HL-60 (cell line): ENCODE measurements around the gene ETHE1.
"Not testable (repeated sequence)": the region's sequence is repeated elsewhere in the genome, so short reads cannot be mapped to it uniquely, and the experiment has no call there.

Source experiments
- DNase-seq, 2 experiments: peaks; one replicate each; pipeline ENCODE4 v3.0.0-alpha.2; 2010 to 2020; ENCODE audit warnings: low read depth in 1 of 2, low spot score in 1 of 2
- H3K27ac ChIP-seq: fragments of 250-450 bp; sonication (Bioruptor Pico); replicated peaks from 2 replicates; pipeline ENCODE4 v1.5.1; 2020; ENCODE audit warnings: mild to moderate bottlenecking, moderate library complexity
- H3K27me3 ChIP-seq: fragments of 250-450 bp; sonication (Bioruptor Pico); 2 replicates; pipeline ENCODE4 v1.5.1; 2021; ENCODE audit warnings: mild to moderate bottlenecking, moderate library complexity; ENCODE audit not compliant: insufficient read depth, poor library complexity, severe bottlenecking
- H3K4me3 ChIP-seq: replicated peaks from 2 replicates; pipeline ENCODE4 v1.5.1; 2011; ENCODE audit warnings: mild to moderate bottlenecking, control low read depth, low read length; ENCODE audit not compliant: insufficient read depth
- GABPA ChIP-seq: IDR thresholded peaks from 2 replicates; pipeline ENCODE4 v1.6.1; 2012; ENCODE audit warnings: low read depth
- POLR2AphosphoS5 ChIP-seq: IDR thresholded peaks from 2 replicates; pipeline ENCODE4 v1.6.1; 2012; ENCODE audit warnings: low read depth
- SPI1 ChIP-seq: IDR thresholded peaks from 2 replicates; pipeline ENCODE4 v1.6.1; 2012; ENCODE audit warnings: low read depth, mild to moderate bottlenecking, borderline replicate concordance
- TF ChIP-seq, protein P1 (sequence below): IDR thresholded peaks from one replicate; pipeline ENCODE4 v1.5.1; 2011; ENCODE audit warnings: low read length, control low read depth, inconsistent platforms; ENCODE audit not compliant: insufficient read depth
- TF ChIP-seq, protein P2 (sequence below): IDR thresholded peaks from 2 replicates; pipeline ENCODE4 v1.6.1; 2012; ENCODE audit warnings: low read depth; ENCODE audit not compliant: insufficient replicate concordance

Gene ETHE1

DNA sequence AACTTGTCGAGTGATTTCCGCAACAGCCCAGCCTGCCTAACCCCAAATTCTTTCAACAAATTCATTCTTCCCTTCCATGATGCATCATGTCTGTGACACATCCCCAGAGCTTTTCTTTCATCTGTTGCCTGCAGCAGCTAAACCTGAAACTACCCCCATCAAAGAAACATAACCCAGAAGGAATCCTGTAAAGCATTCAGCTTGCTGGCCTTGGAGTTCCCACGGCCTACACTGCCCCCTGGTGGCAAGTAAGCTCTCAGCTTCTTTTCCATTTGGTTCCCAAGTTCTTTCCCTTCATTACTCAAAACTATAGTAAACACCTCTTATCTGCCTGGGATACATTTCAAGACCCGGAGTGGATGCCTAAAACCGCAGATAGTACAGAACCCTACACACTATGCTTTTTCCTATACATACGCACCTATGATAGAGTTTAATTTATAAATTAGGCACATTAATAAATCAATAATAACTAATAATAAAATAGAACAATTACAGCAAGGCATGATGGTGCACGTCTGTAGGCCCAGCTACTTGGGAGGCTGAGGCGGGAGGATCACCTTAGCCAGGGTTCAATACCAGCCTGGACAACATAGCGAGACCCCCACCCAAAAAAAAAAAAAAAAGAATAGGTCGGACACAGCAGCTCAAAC is 7.4 kb downstream of the ETHE1 start:
- TF ChIP-seq, protein P1, sequence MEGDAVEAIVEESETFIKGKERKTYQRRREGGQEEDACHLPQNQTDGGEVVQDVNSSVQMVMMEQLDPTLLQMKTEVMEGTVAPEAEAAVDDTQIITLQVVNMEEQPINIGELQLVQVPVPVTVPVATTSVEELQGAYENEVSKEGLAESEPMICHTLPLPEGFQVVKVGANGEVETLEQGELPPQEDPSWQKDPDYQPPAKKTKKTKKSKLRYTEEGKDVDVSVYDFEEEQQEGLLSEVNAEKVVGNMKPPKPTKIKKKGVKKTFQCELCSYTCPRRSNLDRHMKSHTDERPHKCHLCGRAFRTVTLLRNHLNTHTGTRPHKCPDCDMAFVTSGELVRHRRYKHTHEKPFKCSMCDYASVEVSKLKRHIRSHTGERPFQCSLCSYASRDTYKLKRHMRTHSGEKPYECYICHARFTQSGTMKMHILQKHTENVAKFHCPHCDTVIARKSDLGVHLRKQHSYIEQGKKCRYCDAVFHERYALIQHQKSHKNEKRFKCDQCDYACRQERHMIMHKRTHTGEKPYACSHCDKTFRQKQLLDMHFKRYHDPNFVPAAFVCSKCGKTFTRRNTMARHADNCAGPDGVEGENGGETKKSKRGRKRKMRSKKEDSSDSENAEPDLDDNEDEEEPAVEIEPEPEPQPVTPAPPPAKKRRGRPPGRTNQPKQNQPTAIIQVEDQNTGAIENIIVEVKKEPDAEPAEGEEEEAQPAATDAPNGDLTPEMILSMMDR: peak; percentile 78
- TF ChIP-seq, protein P2, sequence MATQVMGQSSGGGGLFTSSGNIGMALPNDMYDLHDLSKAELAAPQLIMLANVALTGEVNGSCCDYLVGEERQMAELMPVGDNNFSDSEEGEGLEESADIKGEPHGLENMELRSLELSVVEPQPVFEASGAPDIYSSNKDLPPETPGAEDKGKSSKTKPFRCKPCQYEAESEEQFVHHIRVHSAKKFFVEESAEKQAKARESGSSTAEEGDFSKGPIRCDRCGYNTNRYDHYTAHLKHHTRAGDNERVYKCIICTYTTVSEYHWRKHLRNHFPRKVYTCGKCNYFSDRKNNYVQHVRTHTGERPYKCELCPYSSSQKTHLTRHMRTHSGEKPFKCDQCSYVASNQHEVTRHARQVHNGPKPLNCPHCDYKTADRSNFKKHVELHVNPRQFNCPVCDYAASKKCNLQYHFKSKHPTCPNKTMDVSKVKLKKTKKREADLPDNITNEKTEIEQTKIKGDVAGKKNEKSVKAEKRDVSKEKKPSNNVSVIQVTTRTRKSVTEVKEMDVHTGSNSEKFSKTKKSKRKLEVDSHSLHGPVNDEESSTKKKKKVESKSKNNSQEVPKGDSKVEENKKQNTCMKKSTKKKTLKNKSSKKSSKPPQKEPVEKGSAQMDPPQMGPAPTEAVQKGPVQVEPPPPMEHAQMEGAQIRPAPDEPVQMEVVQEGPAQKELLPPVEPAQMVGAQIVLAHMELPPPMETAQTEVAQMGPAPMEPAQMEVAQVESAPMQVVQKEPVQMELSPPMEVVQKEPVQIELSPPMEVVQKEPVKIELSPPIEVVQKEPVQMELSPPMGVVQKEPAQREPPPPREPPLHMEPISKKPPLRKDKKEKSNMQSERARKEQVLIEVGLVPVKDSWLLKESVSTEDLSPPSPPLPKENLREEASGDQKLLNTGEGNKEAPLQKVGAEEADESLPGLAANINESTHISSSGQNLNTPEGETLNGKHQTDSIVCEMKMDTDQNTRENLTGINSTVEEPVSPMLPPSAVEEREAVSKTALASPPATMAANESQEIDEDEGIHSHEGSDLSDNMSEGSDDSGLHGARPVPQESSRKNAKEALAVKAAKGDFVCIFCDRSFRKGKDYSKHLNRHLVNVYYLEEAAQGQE: no peak
- no peak overlapping the region for H3K27ac ChIP-seq
- DNase-seq: peak; percentile 52 to 73
- no peak overlapping the region for H3K4me3 ChIP-seq
- H3K27me3 ChIP-seq: no peaks in the 10 kb centered on the region

DNA sequence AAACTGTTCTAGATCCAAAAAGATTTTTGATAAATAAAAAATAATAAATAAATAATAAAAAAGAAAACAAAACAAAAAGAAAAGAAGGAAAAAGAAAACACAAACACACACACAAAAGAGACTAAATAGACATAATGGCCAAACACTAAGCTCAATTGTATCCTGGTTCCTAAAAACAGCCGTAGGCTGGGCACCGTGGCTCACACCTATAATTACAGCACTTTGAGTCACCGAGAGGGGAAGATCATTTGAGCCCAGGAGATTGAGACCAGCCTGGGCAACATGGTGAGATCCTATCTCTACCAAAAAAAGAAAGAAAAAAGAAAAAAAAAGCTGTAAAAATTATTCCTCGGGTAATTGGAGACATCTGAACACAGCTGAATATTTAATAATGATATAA is 8.9 kb downstream of the ETHE1 start:
- Histone ChIP-seq H3K4me3 (no peak overlapping the region), H3K27ac (no peak overlapping the region), H3K27me3 (no peaks in the 10 kb centered on the region)
- TF ChIP-seq POLR2AphosphoS5 (no peak), SPI1 (no peak), GABPA (no peak)
- TF ChIP-seq, protein P2: no peak
- TF ChIP-seq, protein P1: no peak
- no peak for DNase-seq

DNA sequence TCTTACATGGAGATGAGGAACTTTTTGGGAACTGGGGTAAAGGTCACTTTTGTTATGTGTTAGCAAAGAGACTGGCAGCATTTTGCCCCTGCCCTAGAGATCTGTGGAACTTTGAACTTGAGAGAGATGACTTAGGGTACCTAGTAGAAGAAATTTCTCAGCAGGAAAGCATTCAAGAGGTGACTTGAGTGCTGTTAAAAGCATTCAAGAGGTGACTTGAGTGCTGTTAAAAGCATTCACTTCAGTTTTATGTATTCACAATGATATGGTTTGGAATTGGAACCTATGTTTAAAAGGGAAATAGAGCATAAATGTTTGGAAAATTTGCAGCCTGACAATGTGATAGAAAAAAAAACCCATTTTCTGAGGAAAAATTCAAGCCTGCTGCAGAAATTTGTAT is 14.6 kb downstream of the ETHE1 start:
- not testable (repeated sequence) for DNase-seq, H3K27ac ChIP-seq, H3K27me3 ChIP-seq, H3K4me3 ChIP-seq

DNA sequence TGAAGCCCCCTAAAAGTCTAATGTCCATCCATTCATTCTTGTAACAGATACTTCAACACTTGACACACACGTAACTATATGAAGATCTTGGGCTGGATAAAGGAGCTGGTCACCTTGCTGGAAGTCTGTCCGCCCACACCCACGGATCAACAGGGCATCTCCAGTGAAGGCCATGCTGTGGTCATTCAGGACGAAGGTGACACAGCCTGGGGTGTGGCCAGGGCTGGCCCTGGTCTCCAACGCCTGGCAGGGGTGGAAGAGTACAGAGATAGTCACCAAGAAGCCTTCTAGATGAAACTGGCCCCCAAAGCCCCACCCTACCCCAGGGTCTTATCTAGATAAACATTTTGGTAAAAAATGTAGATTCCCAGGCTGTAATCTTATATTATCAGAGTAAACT is 15.7 kb downstream of the ETHE1 start:
- no peak for TF ChIP-seq GABPA
- TF ChIP-seq POLR2AphosphoS5: no peak
- TF ChIP-seq SPI1: no peak
- TF ChIP-seq, protein P2: no peak
- TF ChIP-seq, protein P1: no peak
- no peaks in the 10 kb centered on the region for H3K27me3 ChIP-seq
- no peak overlapping the region for H3K27ac ChIP-seq
- no peak overlapping the region for H3K4me3 ChIP-seq
- DNase-seq: no peak
